ENCODE measurements around the gene TRIM62.
A peak's percentile ranks its signal among the peaks of the same experiment; 100 is the strongest.

Gene TRIM62

DNA sequence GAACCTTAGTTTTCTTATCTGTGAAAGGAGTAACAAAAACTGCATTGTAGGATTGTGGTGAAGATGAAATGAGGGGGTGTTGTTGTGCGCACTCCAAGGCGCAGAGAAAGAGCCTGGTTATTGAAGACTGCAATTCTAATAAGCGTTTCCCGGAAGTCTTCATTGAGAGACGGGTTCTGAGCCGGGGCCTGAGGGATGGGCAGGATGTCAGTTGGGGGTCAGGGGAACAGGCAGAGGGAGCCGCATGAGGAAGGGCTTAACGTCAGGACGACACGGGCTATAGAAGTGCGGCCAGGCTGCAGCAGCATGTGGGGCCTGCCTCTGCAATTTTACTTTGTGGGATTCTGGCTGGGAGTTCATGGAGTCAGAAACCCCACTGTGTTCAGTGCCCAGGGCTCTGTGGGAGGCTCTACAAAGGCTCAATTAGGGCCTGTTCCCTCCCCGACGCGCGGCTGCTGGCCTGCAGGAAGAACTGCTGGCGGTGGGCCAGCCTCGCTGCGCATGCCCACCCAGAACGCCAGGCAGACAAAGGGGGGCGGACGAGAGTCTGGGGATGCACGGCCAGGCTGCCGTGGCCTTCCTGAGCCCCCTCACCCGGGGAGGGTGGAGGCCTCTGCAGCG, 20.7 kb downstream of the TRIM62 start:
- DNase-seq (ENCODE audit: low read depth, low spot score): no peak

DNA sequence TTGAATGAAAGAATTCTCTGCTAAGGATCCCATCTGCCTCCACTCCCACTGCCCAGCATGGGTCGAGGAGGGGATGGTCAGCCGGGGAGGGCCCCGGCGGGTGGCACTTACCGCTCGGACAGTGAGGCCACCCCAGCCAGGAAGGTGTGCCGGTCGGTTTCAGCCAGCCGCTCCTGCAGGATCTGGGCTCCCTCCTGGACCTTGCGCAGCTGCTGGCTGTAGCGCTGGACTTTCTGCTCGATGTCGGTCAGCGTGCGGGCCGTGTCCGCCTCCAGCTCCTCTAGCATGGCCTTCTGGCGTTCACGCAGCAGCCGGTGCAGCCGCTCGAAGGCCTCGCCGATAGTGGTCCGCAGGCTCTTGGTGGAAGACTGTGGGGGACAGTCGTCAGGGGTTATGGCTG, 22.3 kb downstream of the TRIM62 start:
- no peak for DNase-seq (ENCODE audit: low read depth, low spot score)

- DNase-seq (ENCODE audit: low read depth, low spot score): no peak
Observed at GRCh38 chr1:33158366-33158765, 23.5 kb downstream of the TRIM62 start.

DNA sequence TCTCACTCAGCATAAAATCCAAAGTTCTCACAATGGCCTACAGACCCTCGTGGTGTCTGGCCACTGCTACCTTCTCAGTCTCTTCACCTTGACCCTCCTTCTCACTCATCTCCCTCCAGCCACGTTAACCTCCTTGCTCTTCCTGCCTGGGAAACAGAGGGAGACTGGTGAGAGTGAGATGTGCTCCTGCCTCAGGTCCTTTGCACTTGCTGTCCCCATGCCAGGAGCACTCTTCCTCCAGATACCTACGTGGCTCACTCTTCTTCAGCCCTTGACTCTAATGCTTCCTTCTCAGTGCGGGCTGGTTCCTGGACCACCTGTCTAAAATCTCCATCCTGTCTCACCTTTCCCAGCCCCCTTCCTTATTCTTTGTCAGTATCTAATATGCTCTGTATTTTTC, 24.7 kb downstream of the TRIM62 start:
- DNase-seq (ENCODE audit: low read depth, low spot score): no peak

- no peak for DNase-seq (ENCODE audit: low read depth, low spot score)
Observed at GRCh38 chr1:33155877-33156538, 25.8 kb downstream of the TRIM62 start.

GRCh38 chr1:33153650-33154049, 28.2 kb downstream of the TRIM62 start:
- no peak for DNase-seq (ENCODE audit: low read depth, low spot score)

DNA sequence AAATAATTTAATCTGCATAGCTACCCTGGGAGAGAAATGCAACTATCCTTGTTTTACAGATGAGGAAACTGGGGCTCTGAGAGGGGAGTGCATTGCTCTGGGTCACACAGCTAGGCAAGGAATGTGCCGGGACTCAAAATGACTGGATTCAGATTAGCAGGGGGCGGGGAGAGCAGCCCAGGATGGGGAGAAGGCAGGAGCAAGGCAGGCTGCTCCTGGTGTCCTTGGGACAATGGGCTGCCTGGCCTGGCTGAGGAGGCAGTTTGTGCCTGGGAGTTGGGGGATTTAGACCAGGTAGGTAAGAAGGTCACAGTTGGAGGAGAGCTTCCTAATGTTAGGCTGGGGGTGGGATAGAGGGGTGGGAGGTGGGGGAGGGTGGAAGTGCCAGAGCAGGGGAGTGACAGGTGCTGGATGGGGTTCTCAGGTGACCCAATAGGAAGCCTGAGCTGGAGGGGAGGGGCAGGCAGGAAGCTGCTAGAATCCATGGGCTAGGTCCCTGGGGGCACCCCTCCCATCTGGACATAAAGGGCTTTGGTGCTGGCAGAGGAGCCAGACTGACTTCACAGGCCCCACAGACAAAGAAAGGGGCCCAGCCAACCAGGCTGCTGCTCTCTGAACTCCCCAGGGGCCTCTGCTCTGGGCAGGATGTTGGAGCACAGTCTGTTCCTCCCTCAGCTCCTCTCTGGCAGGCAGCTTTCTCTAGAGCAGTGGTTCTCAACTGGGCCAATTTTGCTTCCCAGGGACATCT, 29.0 kb downstream of the TRIM62 start:
- peak; percentile 89 for DNase-seq (ENCODE audit: low read depth, low spot score)

GRCh38 chr1:33151116-33151515, 30.7 kb downstream of the TRIM62 start:
- no peak for DNase-seq (ENCODE audit: low read depth, low spot score)

DNA sequence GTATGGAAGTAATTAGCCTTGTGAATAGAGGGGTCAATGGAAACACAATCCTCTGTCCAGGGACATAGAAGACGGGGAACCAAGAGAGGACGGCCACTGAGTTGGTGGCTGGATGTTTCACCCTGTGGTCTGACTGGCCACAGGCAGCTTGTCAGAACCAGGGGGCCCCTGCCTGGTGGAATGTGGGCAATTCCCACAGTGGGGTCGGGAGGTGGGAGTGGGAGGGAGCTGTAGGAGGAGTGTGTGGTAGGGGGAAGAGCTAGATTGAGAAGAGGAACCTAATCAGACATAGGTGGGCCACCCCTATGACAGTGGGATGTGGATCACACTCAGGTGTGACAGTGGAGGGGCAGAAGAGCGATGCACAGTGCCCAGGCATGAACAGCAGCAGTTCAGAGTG, 31.3 kb downstream of the TRIM62 start:
- DNase-seq (ENCODE audit: low read depth, low spot score): no peak

- no peak for DNase-seq (ENCODE audit: low read depth, low spot score)
Observed at GRCh38 chr1:33149453-33150190, 32.2 kb downstream of the TRIM62 start.

DNA sequence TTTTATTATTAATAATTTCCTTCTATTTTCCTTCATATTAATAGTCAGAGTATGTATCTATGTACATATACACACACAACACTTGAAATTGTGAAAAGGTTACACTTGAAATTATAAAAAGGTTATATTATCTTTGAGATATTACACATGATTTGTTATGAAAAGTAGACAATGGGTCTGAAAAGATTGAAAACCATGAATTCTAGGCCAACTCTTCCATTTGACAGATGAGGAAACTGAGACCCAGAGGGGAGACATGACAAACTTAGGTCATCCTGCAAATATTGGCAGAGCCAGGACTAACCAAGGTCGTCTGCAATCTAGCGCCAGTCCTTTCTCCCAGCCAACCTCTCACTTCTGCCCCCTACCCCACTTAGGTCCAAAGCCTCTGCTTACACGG, 33.2 kb downstream of the TRIM62 start:
- no peak for DNase-seq (ENCODE audit: low read depth, low spot score)

DNA sequence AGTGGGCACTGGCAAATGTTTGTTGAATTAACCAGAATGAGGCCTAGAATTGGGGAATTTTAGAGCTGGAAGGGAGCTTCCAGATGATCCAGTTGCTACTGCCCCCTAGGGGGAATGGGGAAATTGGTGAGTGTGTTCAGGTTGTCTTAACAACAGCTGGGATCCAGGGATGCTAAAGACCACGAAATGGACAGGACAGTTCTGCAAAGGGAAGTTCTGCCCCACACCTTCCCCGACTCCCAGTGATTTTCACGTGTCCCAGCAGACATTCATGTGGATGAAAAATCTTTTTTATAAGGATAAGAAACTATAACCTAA, 33.9 kb downstream of the TRIM62 start:
- DNase-seq (ENCODE audit: low read depth, low spot score): no peak

DNA sequence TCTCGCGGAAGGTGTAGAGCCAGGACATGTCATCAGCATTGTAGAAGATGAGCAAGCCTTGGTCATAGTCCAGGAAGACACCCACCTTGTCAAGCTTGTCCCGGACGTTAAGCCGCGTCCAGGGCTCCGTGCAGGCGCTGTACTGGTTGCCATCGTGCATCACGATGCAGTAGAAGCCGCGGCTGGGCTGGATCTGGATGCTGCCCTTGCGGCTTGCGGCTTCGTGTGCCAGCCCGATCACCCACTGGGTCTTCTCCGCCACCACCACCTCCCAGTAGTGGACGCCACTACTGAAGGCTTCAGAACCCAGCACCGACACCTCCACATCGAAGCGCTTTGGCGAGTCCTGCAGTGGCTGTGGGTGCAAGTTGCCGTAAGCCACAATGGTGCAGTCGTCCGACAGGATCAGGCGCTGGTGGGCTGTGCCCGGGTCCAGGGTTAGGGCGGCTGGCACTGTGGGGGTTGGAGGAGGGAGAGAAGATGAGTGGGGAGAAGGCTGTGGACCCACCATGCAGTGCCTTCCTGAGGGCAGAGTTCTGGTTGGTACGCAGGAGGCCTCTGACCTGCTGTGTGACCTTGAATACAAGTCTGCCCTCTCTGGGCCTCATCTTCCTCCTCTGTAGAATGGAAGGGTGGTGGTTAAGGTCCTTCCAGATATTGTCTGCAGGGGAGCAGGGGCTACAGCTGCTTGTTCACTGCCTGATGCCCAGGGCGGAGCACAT, 34.4 kb downstream of the TRIM62 start:
- DNase-seq (ENCODE audit: low read depth, low spot score): no peak

DNA sequence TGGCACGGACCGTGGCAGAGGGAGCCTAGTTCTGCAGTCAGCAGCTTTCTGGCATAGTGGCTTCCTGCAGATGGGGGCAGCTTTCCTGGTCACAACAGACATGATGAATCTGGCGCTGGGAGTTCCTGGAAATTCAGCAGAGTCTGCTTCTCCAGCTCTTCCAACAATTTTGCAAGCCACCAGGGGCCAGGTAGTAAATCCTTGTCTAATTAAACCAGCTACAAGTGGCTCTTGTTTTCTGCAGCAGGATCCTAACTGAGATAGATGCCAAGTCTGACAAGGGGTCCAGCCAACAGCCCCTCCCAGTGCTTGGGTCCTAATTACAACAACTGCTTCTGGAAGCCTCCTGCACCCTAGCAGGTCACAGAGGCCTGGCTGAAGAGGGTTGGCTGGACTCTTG, 35.8 kb downstream of the TRIM62 start:
- no peak for DNase-seq (ENCODE audit: low read depth, low spot score)

- no peak for DNase-seq (ENCODE audit: low read depth, low spot score)
Observed at GRCh38 chr1:33143698-33144097, 38.1 kb downstream of the TRIM62 start.

- no peak for DNase-seq (ENCODE audit: low read depth, low spot score)
Observed at GRCh38 chr1:33143176-33143575, 38.7 kb downstream of the TRIM62 start.

DNA sequence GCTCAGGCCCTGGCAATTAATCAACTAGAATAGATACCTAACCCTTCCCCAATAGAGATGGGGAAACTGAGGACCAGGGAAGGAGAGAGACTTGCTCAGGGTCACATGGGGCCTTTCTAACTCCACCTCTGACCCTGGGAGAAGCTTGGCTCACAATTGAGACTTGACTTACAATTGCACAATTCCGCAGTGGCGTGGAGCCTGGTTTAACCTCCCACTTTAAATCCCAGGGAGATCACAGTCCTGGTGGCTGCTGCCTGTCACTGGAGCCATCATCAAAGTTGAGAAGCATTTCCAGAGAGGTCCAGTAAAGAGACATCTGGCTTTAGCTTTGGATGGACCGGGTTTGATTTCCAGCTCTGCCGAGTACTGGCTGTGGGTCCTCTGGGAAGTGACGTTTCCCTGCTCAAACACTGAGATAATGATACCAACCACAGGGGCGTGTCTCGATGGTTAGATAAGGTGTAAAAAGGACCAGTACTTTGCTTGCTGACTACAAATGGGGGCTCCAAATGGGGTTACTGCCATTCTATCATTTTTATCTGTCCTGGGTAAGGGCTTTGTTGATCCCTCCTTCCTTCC, 39.3 kb downstream of the TRIM62 start:
- DNase-seq (ENCODE audit: low read depth, low spot score): no peak

- DNase-seq (ENCODE audit: low read depth, low spot score): no peak
Observed at GRCh38 chr1:33141781-33142180, 40.1 kb downstream of the TRIM62 start.

GRCh38 chr1:33141216-33141615, 40.6 kb downstream of the TRIM62 start:
- DNase-seq (ENCODE audit: low read depth, low spot score): no peak

DNA sequence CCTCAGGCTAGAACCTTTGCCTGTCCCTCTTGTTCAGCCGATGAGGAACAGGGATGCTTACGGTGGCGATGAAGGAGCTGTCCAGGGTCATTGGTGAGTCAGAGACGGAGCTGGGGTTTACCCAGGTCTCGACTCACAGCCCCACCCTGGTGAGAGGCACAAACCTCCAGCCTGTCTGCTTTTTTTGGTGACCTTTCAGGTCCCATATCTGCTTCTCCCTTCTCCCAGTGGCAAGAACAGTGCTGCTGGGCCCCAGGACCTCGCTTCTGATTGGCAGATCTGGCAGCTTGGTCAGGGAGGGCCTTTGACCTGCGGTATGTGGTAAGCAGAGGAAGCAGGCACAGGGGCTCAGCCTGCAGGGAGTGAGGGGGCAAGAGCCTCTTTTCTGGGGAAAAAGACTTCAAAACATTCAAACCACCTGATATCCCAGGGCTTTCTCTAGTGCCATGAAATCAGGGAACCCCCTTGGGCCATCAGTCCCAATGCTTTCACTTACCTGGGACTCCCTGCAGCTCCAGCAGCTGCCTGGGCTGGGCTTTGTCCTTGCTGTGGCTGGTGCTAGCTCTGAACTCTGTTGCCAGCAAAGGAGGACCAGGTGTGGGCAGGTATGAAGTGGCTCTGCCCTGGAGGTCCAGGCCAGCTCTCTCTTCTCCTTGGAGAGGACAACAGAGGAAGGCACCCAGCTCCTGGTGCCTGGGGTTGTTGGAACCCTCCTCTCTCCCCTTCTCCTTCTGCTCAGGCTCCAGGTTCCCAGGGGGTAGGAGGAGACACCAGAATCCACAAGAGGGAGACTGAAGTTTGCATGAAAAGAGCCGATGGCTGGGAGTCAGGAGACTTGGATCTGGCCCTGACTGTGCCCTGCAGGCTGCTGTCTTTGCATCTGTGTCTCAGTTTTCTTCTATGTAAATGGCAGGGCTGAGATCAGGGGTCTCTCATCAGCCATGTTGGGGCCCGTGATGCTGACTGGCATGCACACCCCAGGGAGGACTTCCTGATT, 41.4 kb downstream of the TRIM62 start:
- DNase-seq (ENCODE audit: low read depth, low spot score): no peak

Measured in iPS DF 19.7 (cell line).